WI38 (cell line): ENCODE measurements around the gene NKX1-2.

ENCODE experiments used
- H3K4me3 ChIP-seq: 2 replicates; pipeline ENCODE4 v1.5.1; 2011; ENCODE audit warnings: low read depth, mild to moderate bottlenecking, control low read depth, low read length
- TF ChIP-seq, protein P1 (sequence below): IDR thresholded peaks from 2 replicates; pipeline ENCODE4 v1.5.1; 2012; ENCODE audit warnings: low read depth, mild to moderate bottlenecking, control low read depth, low read length

The NKX1-2 gene

DNA sequence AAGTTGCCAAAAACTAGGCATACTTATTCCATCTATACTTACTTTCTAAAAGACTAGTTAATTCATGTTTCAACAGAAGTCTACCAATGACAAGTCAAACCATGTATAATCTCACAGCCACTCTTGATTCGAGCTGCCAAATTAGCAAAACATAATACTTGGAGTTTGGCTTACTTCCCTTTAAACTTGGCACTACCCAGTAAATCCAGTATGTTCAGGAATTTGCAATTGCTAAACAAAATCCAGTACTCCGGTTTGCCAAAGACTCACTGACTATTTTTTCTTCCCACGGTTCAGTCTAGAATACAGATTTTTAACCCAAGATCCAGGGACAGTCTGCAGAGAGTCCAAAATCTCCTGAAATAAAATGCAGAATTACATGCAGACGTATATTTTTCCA lies 35.8 kb downstream of the NKX1-2 start:
- no peak overlapping the region for H3K4me3 ChIP-seq
- TF ChIP-seq, protein P1, sequence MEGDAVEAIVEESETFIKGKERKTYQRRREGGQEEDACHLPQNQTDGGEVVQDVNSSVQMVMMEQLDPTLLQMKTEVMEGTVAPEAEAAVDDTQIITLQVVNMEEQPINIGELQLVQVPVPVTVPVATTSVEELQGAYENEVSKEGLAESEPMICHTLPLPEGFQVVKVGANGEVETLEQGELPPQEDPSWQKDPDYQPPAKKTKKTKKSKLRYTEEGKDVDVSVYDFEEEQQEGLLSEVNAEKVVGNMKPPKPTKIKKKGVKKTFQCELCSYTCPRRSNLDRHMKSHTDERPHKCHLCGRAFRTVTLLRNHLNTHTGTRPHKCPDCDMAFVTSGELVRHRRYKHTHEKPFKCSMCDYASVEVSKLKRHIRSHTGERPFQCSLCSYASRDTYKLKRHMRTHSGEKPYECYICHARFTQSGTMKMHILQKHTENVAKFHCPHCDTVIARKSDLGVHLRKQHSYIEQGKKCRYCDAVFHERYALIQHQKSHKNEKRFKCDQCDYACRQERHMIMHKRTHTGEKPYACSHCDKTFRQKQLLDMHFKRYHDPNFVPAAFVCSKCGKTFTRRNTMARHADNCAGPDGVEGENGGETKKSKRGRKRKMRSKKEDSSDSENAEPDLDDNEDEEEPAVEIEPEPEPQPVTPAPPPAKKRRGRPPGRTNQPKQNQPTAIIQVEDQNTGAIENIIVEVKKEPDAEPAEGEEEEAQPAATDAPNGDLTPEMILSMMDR = no peak

DNA sequence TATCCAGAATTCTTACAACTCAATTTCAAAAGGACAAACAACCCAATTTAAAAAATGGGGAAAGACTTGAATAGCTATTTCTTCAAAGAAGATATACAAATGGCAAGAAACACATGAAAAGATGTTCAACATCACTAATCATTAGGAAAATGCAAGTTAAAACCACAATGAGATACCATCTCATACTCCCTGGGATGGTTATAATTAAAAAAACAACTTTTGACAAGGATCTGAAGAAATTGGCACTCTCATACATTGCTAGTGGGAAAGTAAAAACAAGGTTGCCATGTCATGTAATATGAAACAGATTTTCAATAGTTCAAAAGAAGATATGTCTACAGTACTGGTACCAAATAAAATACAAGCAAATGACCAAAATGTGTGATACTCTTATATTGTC lies 40.1 kb downstream of the NKX1-2 start:
- TF ChIP-seq, protein P1 = no peak
- H3K4me3 ChIP-seq = no peak overlapping the region

DNA sequence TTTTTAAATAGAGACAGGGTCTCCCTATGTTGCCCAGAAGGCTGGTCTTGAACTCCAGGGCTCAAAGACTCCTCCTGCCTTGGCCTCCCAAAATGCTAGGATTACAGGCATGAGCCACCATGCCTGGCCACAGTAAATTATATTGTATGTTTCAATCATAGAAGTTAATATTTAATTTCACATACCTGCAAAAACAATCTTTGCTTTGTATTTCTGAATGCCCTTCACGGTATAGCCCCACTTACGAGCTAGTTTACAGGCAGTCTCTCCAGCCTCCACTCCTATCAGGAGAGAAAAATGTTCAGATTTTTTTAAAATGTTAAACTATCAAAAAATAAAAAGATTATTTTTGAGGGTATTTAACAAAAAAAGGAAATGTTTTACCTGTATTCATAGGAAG lies 41.5 kb downstream of the NKX1-2 start:
- H3K4me3 ChIP-seq = no peak overlapping the region
- TF ChIP-seq, protein P1 = no peak

- TF ChIP-seq, protein P1 = no peak
Observed at GRCh38 chr10:124407456-124407855, 42.4 kb downstream of the NKX1-2 start.

DNA sequence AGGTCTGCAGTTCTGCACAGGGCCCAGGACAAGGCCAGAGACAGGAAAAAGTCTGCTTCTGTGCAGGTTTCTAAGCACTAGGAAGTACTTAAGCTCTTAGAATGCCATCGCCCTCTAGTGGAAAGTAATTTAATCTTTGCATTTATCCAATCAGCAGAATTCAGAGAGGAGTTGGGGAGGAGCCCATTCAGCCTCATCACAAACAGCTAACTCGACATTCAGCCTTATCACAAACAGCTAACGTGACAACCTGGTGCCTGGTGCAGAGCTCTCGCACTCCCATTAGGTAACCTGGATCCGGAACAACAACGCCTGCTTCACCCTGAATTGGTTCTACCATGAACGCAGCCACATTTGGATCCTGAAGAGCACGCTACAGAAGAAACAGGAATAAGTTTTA lies 46.3 kb downstream of the NKX1-2 start:
- no peak overlapping the region for H3K4me3 ChIP-seq
- TF ChIP-seq, protein P1 = peak; percentile 36; the same call in 1 of the 2 replicates

More at GRCh38 chr10:124407456-124407855, 42.4 kb downstream of the NKX1-2 start:
- no peak overlapping the region for H3K4me3 ChIP-seq

DNA sequence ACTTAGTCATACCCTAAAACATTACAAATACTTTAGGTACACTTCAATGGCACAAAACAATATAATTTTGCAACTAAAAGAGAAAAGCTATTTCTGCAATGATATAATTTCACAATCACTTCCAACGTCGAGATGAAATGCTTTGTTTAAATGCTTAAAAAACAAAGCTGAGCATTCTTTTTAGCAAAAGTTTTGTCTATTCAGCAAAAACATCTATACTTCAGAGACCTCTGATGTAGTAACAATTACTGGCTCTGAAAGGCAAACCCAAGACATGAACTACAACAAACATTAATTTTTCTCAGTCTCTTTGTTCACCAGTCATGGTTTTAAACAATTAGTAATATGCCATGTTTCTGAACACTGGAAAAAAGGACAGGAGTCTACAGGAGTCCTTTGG lies 47.6 kb downstream of the NKX1-2 start:
- TF ChIP-seq, protein P1 = no peak
- H3K4me3 ChIP-seq = no peak overlapping the region

GRCh38 chr10:124401633-124402032 lies 48.2 kb downstream of the NKX1-2 start:
- H3K4me3 ChIP-seq = no peak overlapping the region
- TF ChIP-seq, protein P1 = no peak
